HEK293 (cell line): ENCODE results near the gene NDUFB10.

Experiments used
- AEBP2 ChIP-seq: fragments of 450-650 bp; formaldehyde crosslinking; IDR thresholded peaks from 2 replicates; pipeline ENCODE4 v1.5.1; 2016; ENCODE audit warnings: missing biosample characterization, missing genetic modification characterization, borderline replicate concordance
- GFI1B ChIP-seq: fragments of 450-650 bp; formaldehyde crosslinking; IDR thresholded peaks from 2 replicates; pipeline ENCODE4 v1.5.1; 2016; ENCODE audit warnings: missing biosample characterization, missing genetic modification characterization
- HOXD13 ChIP-seq: sonication (generic); formaldehyde crosslinking; IDR thresholded peaks from 2 replicates; pipeline ENCODE4 v1.8.0; 2022; ENCODE audit warnings: missing genetic modification reagents, borderline replicate concordance
- KLF10 ChIP-seq: fragments of 450-650 bp; IDR thresholded peaks from 2 replicates; pipeline ENCODE4 v1.5.1; 2018; ENCODE audit warnings: missing biosample characterization, mild to moderate bottlenecking, missing genetic modification characterization
- KLF16 ChIP-seq: fragments of 450-650 bp; formaldehyde crosslinking; IDR thresholded peaks from 2 replicates; pipeline ENCODE4 v1.5.1; 2017; ENCODE audit warnings: missing biosample characterization, missing genetic modification characterization
- REPIN1 ChIP-seq: fragments of 450-650 bp; formaldehyde crosslinking; IDR thresholded peaks from 2 replicates; pipeline ENCODE4 v1.5.1; 2017; ENCODE audit warnings: missing biosample characterization, missing genetic modification characterization, low read depth
- REST ChIP-seq: fragments of 450-650 bp; formaldehyde crosslinking; IDR thresholded peaks from 2 replicates; pipeline ENCODE4 v1.5.1; 2016; ENCODE audit warnings: missing biosample characterization, missing genetic modification characterization
- ZBTB1 ChIP-seq: fragments of 450-650 bp; formaldehyde crosslinking; IDR thresholded peaks from 2 replicates; pipeline ENCODE4 v1.5.1; 2016; ENCODE audit warnings: missing biosample characterization, missing genetic modification characterization
- ZBTB48 ChIP-seq: fragments of 450-650 bp; formaldehyde crosslinking; IDR thresholded peaks from 2 replicates; pipeline ENCODE4 v1.5.1; 2016; ENCODE audit warnings: missing biosample characterization, missing genetic modification characterization
- ZBTB49 ChIP-seq: fragments of 450-650 bp; formaldehyde crosslinking; IDR thresholded peaks from 2 replicates; pipeline ENCODE4 v1.5.1; 2016; ENCODE audit warnings: missing biosample characterization, missing genetic modification characterization, low read depth
- ZEB2 ChIP-seq: fragments of 450-650 bp; formaldehyde crosslinking; IDR thresholded peaks from 2 replicates; pipeline ENCODE4 v1.5.1; 2016; ENCODE audit warnings: missing biosample characterization, missing genetic modification characterization
- ZFHX2 ChIP-seq: fragments of 450-650 bp; formaldehyde crosslinking; conservative IDR thresholded peaks from 2 replicates; pipeline ENCODE4 v1.5.1; 2016; ENCODE audit warnings: missing biosample characterization, missing genetic modification characterization
- ZFP3 ChIP-seq: fragments of 450-650 bp; formaldehyde crosslinking; IDR thresholded peaks from 2 replicates; pipeline ENCODE4 v1.5.1; 2016; ENCODE audit warnings: low read depth, missing biosample characterization, missing genetic modification characterization
- ZNF211 ChIP-seq: fragments of 450-650 bp; formaldehyde crosslinking; IDR thresholded peaks from 2 replicates; pipeline ENCODE4 v1.5.1; 2016; ENCODE audit warnings: low read depth, missing biosample characterization, missing genetic modification characterization
- ZNF280D ChIP-seq: fragments of 450-650 bp; formaldehyde crosslinking; IDR thresholded peaks from 2 replicates; pipeline ENCODE4 v1.5.1; 2016; ENCODE audit warnings: missing biosample characterization, missing genetic modification characterization
- ZNF350 ChIP-seq: fragments of 450-650 bp; formaldehyde crosslinking; IDR thresholded peaks from 2 replicates; pipeline ENCODE4 v1.5.0; 2017; ENCODE audit warnings: missing biosample characterization, mild to moderate bottlenecking, missing genetic modification characterization
- ZNF416 ChIP-seq: fragments of 450-650 bp; formaldehyde crosslinking; IDR thresholded peaks from 2 replicates; pipeline ENCODE4 v1.5.1; 2016; ENCODE audit warnings: missing biosample characterization, missing genetic modification characterization
- ZNF423 ChIP-seq: fragments of 450-650 bp; formaldehyde crosslinking; IDR thresholded peaks from 2 replicates; pipeline ENCODE4 v1.5.1; 2016; ENCODE audit warnings: missing biosample characterization, missing genetic modification characterization
- ZNF488 ChIP-seq: fragments of 450-650 bp; formaldehyde crosslinking; IDR thresholded peaks from 2 replicates; pipeline ENCODE4 v1.5.1; 2016; ENCODE audit warnings: missing biosample characterization, missing genetic modification characterization
- ZNF501 ChIP-seq: fragments of 450-650 bp; formaldehyde crosslinking; IDR thresholded peaks from 2 replicates; pipeline ENCODE4 v1.5.1; 2016; ENCODE audit warnings: missing biosample characterization, missing genetic modification characterization
- ZNF529 ChIP-seq: fragments of 450-650 bp; formaldehyde crosslinking; IDR thresholded peaks from 2 replicates; pipeline ENCODE4 v1.5.1; 2017; ENCODE audit warnings: missing genetic modification characterization, missing biosample characterization; ENCODE audit not compliant: insufficient replicate concordance
- ZNF561 ChIP-seq: fragments of 450-650 bp; IDR thresholded peaks from 2 replicates; pipeline ENCODE4 v1.5.1; 2018; ENCODE audit warnings: missing biosample characterization, missing genetic modification characterization, borderline replicate concordance
- ZNF621 ChIP-seq: fragments of 450-650 bp; formaldehyde crosslinking; IDR thresholded peaks from 2 replicates; pipeline ENCODE4 v1.5.1; 2017; ENCODE audit warnings: missing biosample characterization, missing genetic modification characterization
- ZNF660 ChIP-seq: fragments of 450-650 bp; IDR thresholded peaks from 2 replicates; pipeline ENCODE4 v1.5.1; 2018; ENCODE audit warnings: missing biosample characterization, mild to moderate bottlenecking, missing genetic modification characterization
- ZNF777 ChIP-seq: fragments of 450-650 bp; formaldehyde crosslinking; IDR thresholded peaks from 2 replicates; pipeline ENCODE4 v1.5.1; 2017; ENCODE audit warnings: missing biosample characterization, missing genetic modification characterization, borderline replicate concordance
- ZNF785 ChIP-seq: fragments of 450-650 bp; formaldehyde crosslinking; IDR thresholded peaks from 2 replicates; pipeline ENCODE4 v1.5.1; 2016; ENCODE audit warnings: missing biosample characterization, missing genetic modification characterization
- ZNF792 ChIP-seq: fragments of 450-650 bp; formaldehyde crosslinking; IDR thresholded peaks from 2 replicates; pipeline ENCODE4 v1.5.1; 2016; ENCODE audit warnings: missing biosample characterization, missing genetic modification characterization
- ZXDB ChIP-seq: fragments of 450-650 bp; formaldehyde crosslinking; IDR thresholded peaks from 2 replicates; pipeline ENCODE4 v1.5.1; 2016; ENCODE audit warnings: missing biosample characterization, missing genetic modification characterization

The NDUFB10 gene

GRCh38 chr16:2009791-2010510, 50.6 kb downstream of the NDUFB10 start, which contains the start of gene ZNF598 (continued):
- TF ChIP-seq ZBTB49: no peak
- peak; percentile 76 for TF ChIP-seq ZEB2 (tag by site-specific recombination)
- TF ChIP-seq ZNF211 (tag by site-specific recombination): no peak
- TF ChIP-seq ZNF792 (tag by site-specific recombination): no peak
- no peak for TF ChIP-seq ZNF529 (tag by site-specific recombination)
- peak; percentile 61; the same call in 1 of the 2 replicates for TF ChIP-seq ZNF501 (tag by site-specific recombination)
- TF ChIP-seq ZBTB48 (tag by site-specific recombination): 0 out of 2 replicates have a peak, but pooled peaks have one; percentile 27
- TF ChIP-seq ZNF280D (tag by site-specific recombination): no peak
- TF ChIP-seq ZNF416: no peak
- TF ChIP-seq ZFP3: no peak
- TF ChIP-seq ZNF777 (tag by site-specific recombination): no peak
- peak; percentile 57; the same call in 1 of the 2 replicates for TF ChIP-seq KLF10 (tag by site-specific recombination)
- no peak for TF ChIP-seq ZBTB1 (tag by site-specific recombination)
- no peak; the same call in 1 of the 2 replicates for TF ChIP-seq ZNF785 (tag by site-specific recombination)
- 0 out of 2 replicates have a peak, but pooled peaks have one; percentile 5 for TF ChIP-seq ZFHX2 (tag by site-specific recombination)
- TF ChIP-seq ZNF621 (tag by site-specific recombination): no peak
- TF ChIP-seq REPIN1 (tag by site-specific recombination): no peak
- no peak for TF ChIP-seq ZNF350 (tag by site-specific recombination)
- TF ChIP-seq ZXDB (tag by site-specific recombination): peak; percentile 66; the same call in 1 of the 2 replicates
- TF ChIP-seq ZNF423: no peak
- no peak for TF ChIP-seq HOXD13
- peak; percentile 75; the same call in 1 of the 2 replicates for TF ChIP-seq KLF16 (tag by site-specific recombination)
- TF ChIP-seq ZNF660: peak; percentile 66
- no peak for TF ChIP-seq AEBP2 (tag by site-specific recombination)
- TF ChIP-seq GFI1B (tag by site-specific recombination): no peak
- peak; percentile 49; the same call in 1 of the 2 replicates for TF ChIP-seq REST
- no peak for TF ChIP-seq ZNF488
- no peak; the same call in 1 of the 2 replicates for TF ChIP-seq ZNF561 (tag by site-specific recombination)
